AG04449 (cell line): Measurements from ENCODE around the gene S100A12.

Experiments
- CTCF ChIA-PET: fragments of 350-600 bp; formaldehyde crosslinking; extraction: SDS; loops from one replicate; lab custom pipeline; 2021; ENCODE audit warnings: antibody characterized with exemption; lab: Yijun Ruan, JAX
- POLR2A ChIA-PET: fragments of 400-600, 350-600 bp; formaldehyde crosslinking; extraction: SDS; loops from one replicate; lab custom pipeline; 2020; ENCODE audit warnings: antibody characterized with exemption, inconsistent platforms; lab: Yijun Ruan, JAX
- DNase-seq: peaks from one replicate; pipeline ENCODE4 v3.0.0-alpha.2; 2010; ENCODE audit warnings: low read depth, low spot score
- H3K4me3 ChIP-seq: 2 replicates; pipeline ENCODE4 v1.5.1; 2011; ENCODE audit warnings: low read depth, mild to moderate bottlenecking, control low read depth, low read length
- CTCF ChIP-seq: IDR thresholded peaks from one replicate; pipeline ENCODE4 v1.5.1; 2011; ENCODE audit warnings: mild to moderate bottlenecking, moderate library complexity, low read length, control low read depth, inconsistent platforms; ENCODE audit not compliant: insufficient read depth; ENCODE audit errors: missing control alignments

S100A12 gene

GRCh38 chr1:153400244-153400643 is 24.8 kb upstream of the S100A12 start:
- TF ChIP-seq CTCF = no peak
- DNase-seq = no peak
- no peak overlapping the region for H3K4me3 ChIP-seq
- ChIA-PET CTCF (interaction anchor here (1.5 to 1.8 kb wide), 3 partner anchors 85 to 95 kb away, joined by 3 to 11 read pairs (median 4); no protein-coding TSS in a partner anchor), POLR2A (no interaction called here)

- CTCF ChIA-PET = interaction anchor here (1.5 to 1.8 kb wide), 3 partner anchors 86 to 95 kb away, joined by 3 to 11 read pairs (median 4); no protein-coding TSS in a partner anchor
These were observed 24.1 kb upstream of the S100A12 start for GRCh38 chr1:153399401-153400055.

GRCh38 chr1:153397924-153398651 is 22.7 kb upstream of the S100A12 start:
- no peak overlapping the region for H3K4me3 ChIP-seq
- ChIA-PET CTCF (no interaction called here), POLR2A (no interaction called here)
- DNase-seq = no peak
- TF ChIP-seq CTCF = no peak

More at GRCh38 chr1:153399401-153400055, 24.1 kb upstream of the S100A12 start:
- no peak for TF ChIP-seq CTCF
- no peak for DNase-seq
- POLR2A ChIA-PET = no interaction called here
- no peak overlapping the region for H3K4me3 ChIP-seq

GRCh38 chr1:153397051-153397923 is 21.9 kb upstream of the S100A12 start:
- no peak for TF ChIP-seq CTCF
- no peak overlapping the region for H3K4me3 ChIP-seq
- CTCF ChIA-PET = no interaction called here
- POLR2A ChIA-PET = no interaction called here
- no peak for DNase-seq

GRCh38 chr1:153396461-153396860 is 21.0 kb upstream of the S100A12 start:
- POLR2A ChIA-PET = no interaction called here
- no peak for TF ChIP-seq CTCF
- no peak for DNase-seq
- CTCF ChIA-PET = no interaction called here
- no peak overlapping the region for H3K4me3 ChIP-seq
